Measurements from ENCODE around the gene PDF.

Gene PDF

DNA sequence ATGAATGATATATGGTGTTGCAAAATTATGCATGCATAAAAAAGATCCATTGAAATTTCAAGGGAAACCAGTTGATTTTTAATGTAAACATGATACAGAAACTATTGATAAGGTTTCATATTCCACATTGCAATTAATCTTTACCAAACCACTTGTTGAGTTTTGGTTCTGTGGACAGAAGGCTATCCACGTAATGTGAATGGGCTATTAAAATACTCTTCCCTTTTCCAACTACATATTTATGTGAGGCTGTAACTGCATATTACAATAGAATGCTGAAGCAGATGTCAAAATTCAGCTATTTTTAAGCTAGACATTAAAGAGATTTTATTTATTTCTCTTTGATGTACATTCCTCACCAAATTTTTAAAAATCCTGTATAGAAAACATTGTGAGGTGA is 53.0 kb downstream of the PDF start:
- no peak for DNase-seq (ENCODE audit: low read depth)
